Activated naive CD4-positive, alpha-beta T cell treated with anti-CD3 and anti-CD28 coated beads for 36 hours (primary cell): ENCODE measurements around the gene EPG5. TPM values are rescaled to one million over a fixed set of nuclear protein-coding genes. Genes with fewer than 3 reads are reported as not detected.
"Not testable (repeated sequence)": the region's sequence is repeated elsewhere in the genome, so short reads cannot be mapped to it uniquely, and the experiment has no call there.

Experiments used
- CTCF ChIA-PET: fragments of 350-600 bp; sonication (Branson Sonifier 250); formaldehyde crosslinking; loops from one replicate; lab custom pipeline; 2021; ENCODE audit warnings: antibody characterized with exemption; lab: Charles Lee
- DNase-seq: peaks from one replicate; pipeline ENCODE4 v3.0.0-alpha.2; 2020
- H3K27ac Mint-ChIP-seq: one replicate; pipeline ENCODE4 v1.8.0; 2021; ENCODE audit warnings: mild to moderate bottlenecking, mixed read lengths
- H3K27me3 Mint-ChIP-seq: one replicate; pipeline ENCODE4 v1.8.0; 2021; ENCODE audit warnings: low read depth, mixed read lengths
- H3K36me3 Mint-ChIP-seq: one replicate; pipeline ENCODE4 v1.8.0; 2021; ENCODE audit warnings: low read depth, mixed read lengths
- H3K4me1 Mint-ChIP-seq: one replicate; pipeline ENCODE4 v1.8.0; 2021; ENCODE audit warnings: low read depth, mixed read lengths
- H3K4me3 Mint-ChIP-seq: one replicate; pipeline ENCODE4 v1.8.0; 2021; ENCODE audit warnings: mild to moderate bottlenecking, moderate library complexity, mixed read lengths
- H3K9me3 Mint-ChIP-seq: one replicate; pipeline ENCODE4 v1.8.0; 2021; ENCODE audit warnings: mixed read lengths
- intact Hi-C: fragments of 100-400 bp; cut with micrococcal nuclease; formaldehyde crosslinking; loops from one replicate; pipeline ENCODE4 v1.15.1; 2023
- total RNA-seq, 2 experiments: library from RNA; stranded (reverse); gene quantifications; one replicate each; pipeline ENCODE4 v1.2.3, GENCODE V29; 2021

EPG5 gene
- total RNA-seq, 2 experiments from 2014 or later, result 18.3 to 21.2 TPM

GRCh38 chr18:45835057-45835636, 132.0 kb downstream of the EPG5 start:
- H3K27me3 Mint-ChIP-seq, result peaks cover 31% of the 10 kb centered on the region
- H3K4me1 Mint-ChIP-seq, result peaks cover 11% of the 10 kb centered on the region
- CTCF ChIA-PET, result no interaction called here
- H3K36me3 Mint-ChIP-seq, result no peaks in the 10 kb centered on the region
- no peak for DNase-seq
- H3K4me3 Mint-ChIP-seq, result no peak overlapping the region
- no peaks in the 10 kb centered on the region for H3K9me3 Mint-ChIP-seq
- H3K27ac Mint-ChIP-seq, result no peak overlapping the region
- intact Hi-C loops, result loop anchor here (5.0 kb wide), 1 partner anchor 58 kb away; no protein-coding TSS in a partner anchor

- H3K27me3 Mint-ChIP-seq, result peaks cover 28% of the 10 kb centered on the region
- no peaks in the 10 kb centered on the region for H3K9me3 Mint-ChIP-seq
- no peaks in the 10 kb centered on the region for H3K36me3 Mint-ChIP-seq
- peaks cover 9% of the 10 kb centered on the region for H3K4me1 Mint-ChIP-seq
- no peak for DNase-seq
- intact Hi-C loops, result no loop called here
- CTCF ChIA-PET, result no interaction called here
- no peak overlapping the region for H3K4me3 Mint-ChIP-seq
- H3K27ac Mint-ChIP-seq, result no peak overlapping the region
Observed at GRCh38 chr18:45834306-45834705, 132.8 kb downstream of the EPG5 start.

- Mint-ChIP-seq H3K27ac (no peak overlapping the region), H3K27me3 (peaks cover 25% of the 10 kb centered on the region), H3K36me3 (no peaks in the 10 kb centered on the region), H3K9me3 (no peaks in the 10 kb centered on the region), H3K4me3 (no peak overlapping the region), H3K4me1 (peaks cover 7% of the 10 kb centered on the region)
- intact Hi-C loops, result no loop called here
- DNase-seq, result no peak
- CTCF ChIA-PET, result no interaction called here
Observed at GRCh38 chr18:45833846-45834245, 133.3 kb downstream of the EPG5 start.

- no peak overlapping the region for H3K27ac Mint-ChIP-seq
- no peaks in the 10 kb centered on the region for H3K9me3 Mint-ChIP-seq
- no peak overlapping the region for H3K4me3 Mint-ChIP-seq
- H3K36me3 Mint-ChIP-seq, result no peaks in the 10 kb centered on the region
- DNase-seq, result no peak
- intact Hi-C loops, result no loop called here
- CTCF ChIA-PET, result interaction anchor here (1.3 kb wide), 1 partner anchor 168 kb away, joined by 3 read pairs; no protein-coding TSS in a partner anchor
- H3K4me1 Mint-ChIP-seq, result peaks cover 15% of the 10 kb centered on the region
- H3K27me3 Mint-ChIP-seq, result peaks cover 7% of the 10 kb centered on the region
Observed at GRCh38 chr18:45830917-45831316, 136.2 kb downstream of the EPG5 start.

GRCh38 chr18:45829855-45830254, 137.3 kb downstream of the EPG5 start:
- no peak for DNase-seq
- no peaks in the 10 kb centered on the region for H3K9me3 Mint-ChIP-seq
- CTCF ChIA-PET, result interaction anchor here (1.2 kb wide), 1 partner anchor 24 kb away, joined by 3 read pairs; no protein-coding TSS in a partner anchor
- H3K36me3 Mint-ChIP-seq, result no peaks in the 10 kb centered on the region
- no peak overlapping the region for H3K27ac Mint-ChIP-seq
- intact Hi-C loops, result no loop called here
- peaks cover 3% of the 10 kb centered on the region for H3K27me3 Mint-ChIP-seq
- peaks cover 20% of the 10 kb centered on the region for H3K4me1 Mint-ChIP-seq
- no peak overlapping the region for H3K4me3 Mint-ChIP-seq

- CTCF ChIA-PET, result interaction anchor here (0.6 to 1.2 kb wide), 2 partner anchors 23 to 29 kb away, joined by 3 read pairs; no protein-coding TSS in a partner anchor
Observed at GRCh38 chr18:45828917-45829811, 138.0 kb downstream of the EPG5 start.

GRCh38 chr18:45826716-45827115, 140.4 kb downstream of the EPG5 start:
- H3K4me3 Mint-ChIP-seq, DNase-seq, H3K36me3 Mint-ChIP-seq, H3K27ac Mint-ChIP-seq, CTCF ChIA-PET, H3K9me3 Mint-ChIP-seq, intact Hi-C loops, H3K27me3 Mint-ChIP-seq: not testable (repeated sequence)
- H3K4me1 Mint-ChIP-seq, result peaks cover 26% of the 10 kb centered on the region

More at GRCh38 chr18:45828917-45829811, 138.0 kb downstream of the EPG5 start:
- DNase-seq, result peak; percentile 3
- H3K36me3 Mint-ChIP-seq, result no peaks in the 10 kb centered on the region
- no peak overlapping the region for H3K4me3 Mint-ChIP-seq
- intact Hi-C loops, result no loop called here
- H3K4me1 Mint-ChIP-seq, result peaks cover 26% of the 10 kb centered on the region
- H3K9me3 Mint-ChIP-seq, result no peaks in the 10 kb centered on the region
- no peak overlapping the region for H3K27ac Mint-ChIP-seq
- no peaks in the 10 kb centered on the region for H3K27me3 Mint-ChIP-seq

- Mint-ChIP-seq H3K27me3 (peaks cover 7% of the 10 kb centered on the region), H3K4me1 (peaks cover 26% of the 10 kb centered on the region), H3K9me3 (no peaks in the 10 kb centered on the region), H3K36me3 (no peaks in the 10 kb centered on the region), H3K4me3 (no peak overlapping the region), H3K27ac (no peak overlapping the region)
- CTCF ChIA-PET, result no interaction called here
- intact Hi-C loops, result no loop called here
- no peak for DNase-seq
Observed at GRCh38 chr18:45826084-45826483, 141.0 kb downstream of the EPG5 start.

- DNase-seq, result peak; percentile 4
- Mint-ChIP-seq H3K36me3 (no peaks in the 10 kb centered on the region), H3K27ac (no peak within 1 kb of the TSS), H3K9me3 (no peaks in the 10 kb centered on the region), H3K4me3 (no peak within 1 kb of the TSS), H3K27me3 (peaks cover 12% of the 10 kb centered on the region), H3K4me1 (peaks cover 26% of the 10 kb centered on the region)
- intact Hi-C loops, result no loop called here
- CTCF ChIA-PET, result no interaction called here
Observed at GRCh38 chr18:45825258-45826044, 141.7 kb downstream of the EPG5 start, which contains the start of gene SIGLEC15. Gene SIGLEC15 (plus strand): TSS chr18:45825675. CDS start chr18:45825729, 54 bp downstream.

GRCh38 chr18:45821711-45822110, 145.4 kb downstream of the EPG5 start:
- CTCF ChIA-PET, result no interaction called here
- H3K27me3 Mint-ChIP-seq, result peaks cover 12% of the 10 kb centered on the region
- no peak for DNase-seq
- intact Hi-C loops, result no loop called here
- H3K4me1 Mint-ChIP-seq, result peaks cover 15% of the 10 kb centered on the region
- H3K4me3 Mint-ChIP-seq, result no peak overlapping the region
- H3K36me3 Mint-ChIP-seq, result no peaks in the 10 kb centered on the region
- peaks cover 5% of the 10 kb centered on the region for H3K9me3 Mint-ChIP-seq
- no peak overlapping the region for H3K27ac Mint-ChIP-seq

- Mint-ChIP-seq H3K36me3 (no peaks in the 10 kb centered on the region), H3K9me3 (peaks cover 5% of the 10 kb centered on the region), H3K4me3 (no peak overlapping the region), H3K4me1 (peaks cover 13% of the 10 kb centered on the region), H3K27ac (no peak overlapping the region), H3K27me3 (peaks cover 12% of the 10 kb centered on the region)
- no peak for DNase-seq
- intact Hi-C loops, result no loop called here
- CTCF ChIA-PET, result no interaction called here
Observed at GRCh38 chr18:45821026-45821425, 146.1 kb downstream of the EPG5 start.

- Mint-ChIP-seq H3K27me3 (peaks cover 12% of the 10 kb centered on the region), H3K27ac (no peak overlapping the region), H3K36me3 (no peaks in the 10 kb centered on the region), H3K4me3 (no peak overlapping the region), H3K4me1 (peaks cover 7% of the 10 kb centered on the region), H3K9me3 (peaks cover 6% of the 10 kb centered on the region)
- DNase-seq, result no peak
- CTCF ChIA-PET, result no interaction called here
- intact Hi-C loops, result no loop called here
Observed at GRCh38 chr18:45820106-45820745, 146.9 kb downstream of the EPG5 start.
